NCI-H146 treated with DMSO at 0.1 percent for 48 hours (cell line): ENCODE data around the gene CTIF.

Experiments
- DNase-seq: peaks from one replicate; lab custom pipeline; 2025; ENCODE audit not compliant: unreplicated experiment; lab: John Stamatoyannopoulos, UW

The CTIF gene

DNA sequence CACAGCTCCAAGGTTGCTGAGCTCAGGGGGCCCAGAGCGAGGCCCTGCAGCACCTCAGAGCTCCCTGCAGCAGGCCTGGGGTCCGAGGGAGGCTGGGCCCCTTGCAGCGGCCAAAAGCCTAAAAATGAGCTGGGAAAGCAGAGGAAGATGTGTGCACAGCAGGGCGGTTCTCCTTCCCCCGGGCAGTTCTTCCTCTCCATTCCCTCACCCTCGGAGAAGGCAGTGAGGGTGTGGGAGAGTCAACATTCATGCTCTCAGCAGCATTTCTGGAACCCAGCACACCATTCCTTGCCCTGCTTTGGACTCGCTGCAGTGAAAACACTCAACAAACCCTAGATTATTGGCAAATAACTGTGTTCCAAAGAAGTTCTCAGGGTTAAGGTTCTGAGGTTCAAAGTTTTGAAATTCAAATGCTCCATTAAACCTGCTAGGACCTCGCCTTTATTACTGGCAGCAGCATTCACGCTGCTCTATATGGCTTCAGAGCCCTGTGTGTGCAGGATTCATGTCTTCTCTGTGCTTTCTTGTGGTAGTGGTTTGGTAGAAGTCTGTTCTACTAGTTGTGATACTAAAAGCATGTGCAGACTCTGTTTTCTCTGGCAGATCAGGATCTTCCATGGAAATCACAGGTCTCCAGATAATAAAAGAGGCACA lies 79.1 kb downstream of the CTIF start:
- no peak for DNase-seq

DNA sequence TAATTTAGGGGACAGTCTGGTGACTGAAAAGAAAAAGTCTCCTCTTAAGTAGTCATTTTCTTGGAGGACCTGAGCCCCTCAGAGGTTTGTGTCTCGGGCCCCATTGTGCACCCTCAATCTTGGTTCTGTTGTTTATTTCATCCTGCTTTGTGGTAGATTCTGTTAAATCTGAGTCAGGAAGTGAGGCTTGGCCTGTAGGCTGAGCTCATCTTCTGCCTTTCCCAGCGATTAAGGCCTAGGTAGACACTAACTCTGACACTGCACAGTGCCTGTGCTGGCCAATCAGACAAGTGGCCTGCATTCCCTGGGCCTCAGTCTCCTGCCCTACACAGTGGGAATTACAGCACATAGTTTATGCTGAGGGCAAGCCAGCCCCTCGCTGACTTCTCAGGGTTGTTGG lies 80.2 kb downstream of the CTIF start:
- no peak for DNase-seq

DNA sequence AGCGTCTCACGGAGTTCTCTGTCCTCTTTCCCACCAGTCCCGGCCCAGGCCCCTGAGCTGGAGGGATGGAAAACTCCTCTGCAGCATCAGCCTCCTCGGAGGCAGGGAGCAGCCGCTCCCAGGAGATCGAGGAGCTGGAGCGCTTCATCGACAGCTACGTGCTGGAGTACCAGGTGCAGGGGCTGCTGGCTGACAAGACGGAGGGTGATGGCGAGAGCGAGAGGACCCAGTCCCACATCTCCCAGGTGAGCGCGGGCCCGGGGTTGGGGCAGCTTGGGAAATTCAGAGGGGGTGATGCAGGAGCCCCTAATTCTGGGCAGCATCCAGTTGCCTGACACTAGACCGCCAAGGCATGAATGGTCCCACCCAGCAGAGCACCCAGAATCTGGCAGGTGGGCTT lies 80.7 kb downstream of the CTIF start:
- no peak for DNase-seq

DNA sequence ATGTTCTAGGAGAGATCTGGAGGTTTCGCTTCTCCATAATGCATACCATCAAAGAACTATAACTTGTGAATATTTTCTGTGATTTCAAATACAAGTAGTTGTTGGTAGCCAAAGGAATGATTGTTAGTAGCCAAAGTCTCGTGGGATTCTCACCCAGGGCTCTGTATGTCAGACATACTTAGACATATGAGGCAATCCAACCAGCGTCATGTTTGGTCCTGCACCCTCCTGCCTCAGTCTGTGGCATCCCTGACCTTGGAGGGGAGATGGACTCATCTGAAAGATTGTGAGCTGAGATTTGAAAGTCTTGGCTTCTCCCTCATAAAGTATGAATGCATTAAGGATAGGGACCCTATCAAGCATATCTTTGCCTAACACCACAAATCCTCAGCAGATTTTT lies 81.2 kb downstream of the CTIF start:
- no peak for DNase-seq

DNA sequence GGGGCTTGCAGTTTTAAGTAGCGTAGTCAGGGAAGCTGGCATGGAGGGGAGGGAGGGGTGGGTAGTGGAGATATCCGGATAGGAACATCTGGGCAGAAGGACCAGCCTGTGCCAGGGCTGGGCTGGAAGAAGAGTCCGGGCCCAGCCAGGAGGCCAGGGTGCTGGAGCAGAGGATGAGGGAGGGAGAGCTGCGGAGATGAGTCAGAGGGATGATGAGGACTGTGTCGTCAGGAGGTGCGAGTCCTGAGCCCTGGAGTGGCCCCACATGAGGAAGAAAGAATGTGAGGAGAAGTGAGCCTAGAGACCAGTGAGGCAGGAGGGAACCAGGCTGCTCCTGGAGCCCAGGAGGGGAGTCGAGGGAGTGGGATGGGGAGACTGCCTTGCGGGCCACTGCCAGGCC lies 82.4 kb downstream of the CTIF start:
- DNase-seq = no peak

DNA sequence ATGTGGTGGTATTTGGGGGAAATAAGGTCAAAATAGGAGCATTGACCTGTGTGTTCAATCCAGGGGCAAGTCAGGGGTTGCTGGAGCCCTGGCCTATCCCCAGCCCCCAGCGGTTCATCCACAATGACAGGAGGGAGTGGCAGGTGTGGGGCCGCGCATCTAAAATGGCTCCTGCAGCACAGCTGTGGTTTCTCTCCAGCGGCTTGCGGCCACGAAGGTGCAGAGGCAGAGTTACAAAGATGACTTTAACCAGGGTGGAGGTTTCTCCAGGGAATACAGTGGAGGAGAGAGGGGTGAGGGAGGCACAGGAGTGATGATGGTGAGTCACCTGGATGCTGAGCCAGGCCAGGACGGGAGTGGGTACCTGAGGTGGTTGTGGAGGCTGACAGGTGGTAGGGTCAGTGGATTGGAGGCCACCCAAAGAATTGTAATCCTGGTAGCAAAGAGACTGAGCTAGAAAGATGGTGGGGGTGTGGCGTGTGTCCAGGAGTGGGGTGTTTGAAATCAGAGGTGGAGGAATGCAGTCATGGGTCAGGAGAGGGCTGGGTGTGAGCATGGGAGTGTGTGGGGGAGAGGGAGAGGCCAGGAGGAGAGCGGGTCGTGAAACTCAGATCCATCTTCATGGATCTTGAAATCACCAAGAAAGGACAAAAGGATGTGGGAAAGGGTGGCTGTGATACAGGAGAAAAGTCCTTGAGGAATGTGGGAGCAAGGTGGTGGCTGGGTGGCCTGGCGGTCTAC lies 83.2 kb downstream of the CTIF start:
- no peak for DNase-seq

DNA sequence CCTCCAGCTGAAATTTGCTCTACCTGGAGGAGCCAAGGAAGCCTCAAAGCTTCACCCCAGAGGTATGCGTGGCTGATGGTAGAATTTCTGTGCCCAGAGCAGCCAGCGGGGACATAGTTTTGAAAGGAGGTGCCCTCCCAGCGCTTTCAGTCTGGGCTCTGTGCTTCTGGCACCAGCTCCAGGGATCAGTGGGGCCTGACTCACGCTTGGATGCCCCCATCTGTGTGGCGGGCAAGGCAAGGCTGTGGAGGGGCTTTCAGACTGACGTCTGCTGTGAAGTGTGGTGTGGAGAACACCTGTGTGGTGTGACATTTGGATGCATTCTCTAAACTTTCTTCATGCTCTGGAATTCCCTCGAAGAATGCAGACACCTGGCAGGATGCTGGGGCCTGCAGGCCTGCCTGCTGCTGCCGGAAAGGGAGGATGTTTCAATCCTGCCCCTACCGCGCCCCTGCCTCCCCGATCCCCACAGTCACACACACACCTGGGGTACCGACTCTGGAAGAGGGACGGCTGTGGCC lies 84.1 kb downstream of the CTIF start:
- no peak for DNase-seq

DNA sequence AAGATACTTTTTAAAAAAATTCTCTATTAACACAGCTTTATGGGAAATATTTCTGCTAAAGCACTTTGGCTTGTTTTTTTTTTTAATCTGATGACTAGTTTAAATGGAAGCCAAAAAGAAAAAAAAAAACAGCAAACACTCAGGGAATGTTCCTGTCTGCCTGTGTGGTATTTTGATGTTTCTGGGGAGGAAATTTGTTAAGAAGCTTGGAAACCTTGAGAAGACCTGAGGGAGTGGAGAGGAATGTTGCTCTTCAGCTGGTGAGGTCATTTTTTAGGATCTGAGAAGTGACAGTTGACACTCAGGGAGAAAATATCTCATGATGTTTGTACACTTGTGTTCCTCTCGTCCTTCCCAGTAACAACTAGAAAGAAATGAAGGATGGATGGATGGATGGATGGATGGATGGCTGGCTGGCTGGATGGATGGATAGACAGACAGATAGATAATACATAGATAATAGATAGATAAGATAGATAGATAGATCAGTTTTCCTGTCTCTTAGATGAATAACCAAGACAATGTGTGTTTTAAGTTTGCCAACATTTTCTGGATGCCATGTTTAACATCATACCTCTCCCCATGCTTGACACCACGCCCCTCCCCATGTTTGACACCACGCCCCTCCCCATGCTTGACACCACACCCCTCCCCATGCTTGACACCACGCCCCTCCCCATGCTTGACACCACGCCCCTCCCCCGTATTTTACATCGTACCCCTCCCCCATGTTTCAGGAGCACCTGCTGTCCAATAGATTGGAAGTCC lies 84.8 kb downstream of the CTIF start:
- DNase-seq = no peak

DNA sequence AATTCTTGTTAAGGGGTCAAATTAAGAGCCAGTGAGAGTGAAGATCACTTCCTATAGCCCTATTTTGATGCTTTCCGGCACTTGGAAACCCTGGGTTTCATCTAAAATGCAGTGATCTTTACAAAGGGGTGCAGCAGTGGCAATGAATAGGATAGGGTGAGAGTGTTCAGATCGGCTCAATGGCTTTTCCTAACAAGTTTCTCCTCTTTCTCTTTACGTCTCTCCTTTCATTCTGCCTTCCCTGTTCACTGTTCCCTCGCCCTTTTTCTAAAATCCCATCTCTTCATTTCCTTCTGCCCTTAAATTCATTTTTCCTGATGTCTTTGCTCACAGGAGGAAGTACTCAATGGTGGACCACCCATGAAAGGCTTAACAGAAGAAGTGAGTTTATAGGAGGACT lies 86.0 kb downstream of the CTIF start:
- DNase-seq = no peak

DNA sequence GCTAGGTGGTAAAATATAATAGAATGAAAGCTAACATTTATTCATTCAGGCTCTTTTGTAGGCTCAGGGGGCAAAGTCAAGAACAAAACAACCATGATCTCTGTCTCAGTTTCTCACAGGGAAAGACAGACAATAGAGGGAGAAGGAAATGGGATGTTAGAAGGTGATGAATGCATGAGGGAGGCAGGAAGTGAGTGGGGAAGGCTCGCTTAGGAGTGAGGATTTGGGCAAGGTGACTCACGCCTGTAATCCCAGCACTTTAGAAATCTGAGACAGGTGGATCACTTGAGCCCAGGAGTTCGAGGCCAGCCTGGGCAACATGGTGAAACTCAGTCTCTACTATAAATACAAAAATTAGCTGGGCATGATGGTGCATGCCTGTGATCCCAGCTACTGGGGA lies 88.4 kb downstream of the CTIF start:
- DNase-seq = no peak

DNA sequence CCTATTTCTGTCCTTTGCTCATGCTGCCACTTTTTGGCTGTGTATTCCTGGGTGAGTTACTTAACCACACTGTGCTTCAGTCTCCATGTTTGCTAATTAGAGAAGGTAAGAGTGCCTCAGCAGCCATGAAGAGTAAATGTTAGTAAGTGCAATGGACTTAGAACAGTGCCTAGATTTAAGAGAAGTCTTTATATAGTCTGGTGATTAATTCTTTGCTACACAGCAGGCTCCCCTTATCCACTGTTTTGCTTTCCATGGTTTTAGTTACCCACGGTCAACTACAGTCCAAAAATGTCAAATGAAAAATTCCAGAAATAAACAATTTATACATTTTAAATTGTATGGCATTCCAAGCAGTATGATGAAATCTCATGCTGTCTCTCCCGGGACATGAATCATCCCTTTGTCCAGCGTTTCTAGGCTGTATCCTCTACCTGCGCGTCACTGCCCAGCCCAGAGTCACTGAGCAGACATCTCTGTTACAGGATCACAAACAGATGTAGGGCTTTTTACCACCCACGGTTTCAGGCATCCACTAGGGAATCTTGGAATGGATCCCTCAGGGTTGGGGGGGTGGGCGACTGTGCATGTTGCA lies 91.0 kb downstream of the CTIF start:
- no peak for DNase-seq

DNA sequence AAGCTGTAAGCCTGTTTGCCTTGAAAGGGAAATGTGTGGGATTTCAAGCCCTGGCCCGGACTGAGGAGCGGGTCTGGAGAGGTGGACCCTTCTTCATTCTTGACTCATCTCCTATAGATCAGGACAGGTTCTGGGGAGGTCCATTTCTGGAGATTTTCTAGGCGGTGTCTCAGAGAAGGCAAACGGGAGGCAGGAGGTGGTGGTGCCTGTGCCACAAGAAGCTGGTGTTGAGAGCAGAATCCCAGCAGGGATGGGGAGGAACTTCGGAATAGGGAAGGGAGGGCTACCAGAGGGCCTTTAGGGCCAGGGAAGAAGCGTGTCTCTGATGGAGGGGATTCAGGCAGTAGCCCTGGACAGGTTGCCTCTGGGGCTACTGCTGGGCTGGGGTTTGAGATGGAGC lies 93.0 kb downstream of the CTIF start:
- no peak for DNase-seq

DNA sequence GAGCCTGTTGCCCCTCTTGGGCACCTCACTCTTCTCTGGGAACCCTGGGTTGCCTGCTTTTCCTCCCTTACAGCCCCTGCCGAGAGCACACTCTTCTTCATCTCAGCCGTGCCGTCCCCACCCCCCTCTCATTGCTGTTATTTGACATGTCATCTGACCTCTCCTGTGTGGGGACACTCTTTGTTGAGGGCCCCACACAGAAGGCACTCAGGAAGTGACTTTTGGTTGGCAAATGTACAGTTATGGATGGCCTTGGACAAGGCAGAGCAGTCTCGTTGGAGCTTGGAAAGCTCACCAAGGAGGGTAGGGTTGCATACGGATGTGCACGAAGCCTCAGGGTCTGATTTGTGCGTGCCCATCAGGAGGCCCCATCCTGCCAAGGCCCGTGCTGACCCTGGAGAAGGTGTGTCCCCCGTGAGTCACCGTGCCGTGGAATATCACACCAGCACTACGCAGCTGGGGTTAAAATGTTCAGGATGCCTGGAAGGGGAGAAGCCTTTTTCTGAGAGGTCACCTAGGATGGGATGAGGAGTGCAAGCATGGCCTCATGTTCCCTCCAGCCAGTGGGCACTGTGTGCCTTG lies 93.9 kb downstream of the CTIF start:
- DNase-seq = no peak

DNA sequence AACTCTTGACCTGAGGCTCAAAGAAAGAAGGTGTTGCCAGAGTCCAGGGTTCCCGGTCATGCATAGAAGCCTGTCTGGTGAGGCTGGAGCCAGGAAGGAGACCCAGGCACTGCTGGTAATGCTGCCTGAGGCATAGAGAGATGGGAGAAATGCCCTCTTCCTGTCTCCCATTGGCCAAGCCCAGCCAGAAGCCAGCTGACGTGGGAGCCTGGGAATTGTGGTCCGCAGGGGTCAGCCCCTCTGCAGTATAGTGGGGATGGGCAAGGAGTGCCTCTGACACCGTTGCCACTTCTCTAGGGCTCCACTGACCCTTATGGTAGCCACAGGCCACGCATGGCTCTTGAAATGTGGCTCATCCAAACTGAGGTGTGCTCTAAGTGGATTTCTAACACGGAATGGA lies 95.7 kb downstream of the CTIF start:
- DNase-seq = no peak

DNA sequence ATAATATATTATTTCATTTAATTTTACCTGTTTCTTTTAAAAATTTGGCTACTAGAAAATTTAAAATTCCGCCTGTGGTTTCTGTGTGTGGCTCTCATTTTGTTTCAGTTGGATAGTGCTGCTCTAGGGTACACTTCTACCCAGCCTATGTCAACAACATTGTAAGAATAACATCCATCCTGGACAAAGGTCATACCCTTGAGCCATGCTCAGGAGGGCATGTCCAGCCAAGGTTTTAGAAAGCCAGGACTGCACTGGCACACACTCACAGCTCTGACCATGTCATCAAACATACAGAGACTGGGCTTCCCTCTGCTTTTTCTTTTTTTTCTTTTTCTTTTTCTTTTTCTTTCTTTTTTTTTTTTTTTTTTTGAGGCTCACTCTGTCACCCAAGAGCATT lies 96.1 kb downstream of the CTIF start:
- DNase-seq = no peak

DNA sequence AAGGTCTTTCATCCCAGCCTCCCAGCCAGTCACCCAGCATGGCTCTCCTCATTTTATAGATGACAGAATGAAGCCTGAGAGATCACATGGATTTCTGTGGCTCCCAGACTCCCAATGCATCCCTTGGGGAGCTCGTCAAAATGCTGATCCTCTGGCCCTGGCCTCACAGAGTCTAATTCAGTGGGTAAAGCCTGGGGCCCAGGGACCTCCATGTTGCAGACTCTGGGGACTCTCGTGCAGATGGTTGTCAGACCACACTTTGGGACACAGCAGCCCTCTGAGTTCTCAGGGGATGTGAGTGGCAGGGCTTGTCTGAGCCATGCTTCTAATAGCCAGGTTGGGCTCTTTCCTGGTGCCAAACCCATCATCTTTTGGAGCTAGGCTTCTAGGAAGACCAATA lies 97.0 kb downstream of the CTIF start:
- DNase-seq = no peak

DNA sequence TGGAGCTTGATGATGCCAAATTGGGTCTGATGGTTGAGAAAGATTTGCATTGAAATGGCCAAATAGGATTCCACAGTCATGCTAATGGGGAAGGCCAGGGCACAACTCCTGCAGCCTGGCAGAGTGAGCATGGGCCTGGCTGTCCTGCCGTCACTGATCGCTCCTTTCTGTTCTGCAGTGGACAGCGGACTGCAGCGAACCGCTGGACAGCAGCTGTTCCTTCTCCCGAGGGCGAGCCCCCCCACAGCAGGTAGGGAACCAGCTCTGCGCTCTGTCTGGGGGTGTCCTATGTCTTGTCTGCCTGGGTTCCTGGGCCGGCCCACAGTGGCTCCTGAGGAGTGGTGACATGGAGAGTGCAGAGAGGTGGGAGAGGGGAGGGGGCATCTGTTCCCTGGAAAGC lies 97.6 kb downstream of the CTIF start:
- DNase-seq = no peak

DNA sequence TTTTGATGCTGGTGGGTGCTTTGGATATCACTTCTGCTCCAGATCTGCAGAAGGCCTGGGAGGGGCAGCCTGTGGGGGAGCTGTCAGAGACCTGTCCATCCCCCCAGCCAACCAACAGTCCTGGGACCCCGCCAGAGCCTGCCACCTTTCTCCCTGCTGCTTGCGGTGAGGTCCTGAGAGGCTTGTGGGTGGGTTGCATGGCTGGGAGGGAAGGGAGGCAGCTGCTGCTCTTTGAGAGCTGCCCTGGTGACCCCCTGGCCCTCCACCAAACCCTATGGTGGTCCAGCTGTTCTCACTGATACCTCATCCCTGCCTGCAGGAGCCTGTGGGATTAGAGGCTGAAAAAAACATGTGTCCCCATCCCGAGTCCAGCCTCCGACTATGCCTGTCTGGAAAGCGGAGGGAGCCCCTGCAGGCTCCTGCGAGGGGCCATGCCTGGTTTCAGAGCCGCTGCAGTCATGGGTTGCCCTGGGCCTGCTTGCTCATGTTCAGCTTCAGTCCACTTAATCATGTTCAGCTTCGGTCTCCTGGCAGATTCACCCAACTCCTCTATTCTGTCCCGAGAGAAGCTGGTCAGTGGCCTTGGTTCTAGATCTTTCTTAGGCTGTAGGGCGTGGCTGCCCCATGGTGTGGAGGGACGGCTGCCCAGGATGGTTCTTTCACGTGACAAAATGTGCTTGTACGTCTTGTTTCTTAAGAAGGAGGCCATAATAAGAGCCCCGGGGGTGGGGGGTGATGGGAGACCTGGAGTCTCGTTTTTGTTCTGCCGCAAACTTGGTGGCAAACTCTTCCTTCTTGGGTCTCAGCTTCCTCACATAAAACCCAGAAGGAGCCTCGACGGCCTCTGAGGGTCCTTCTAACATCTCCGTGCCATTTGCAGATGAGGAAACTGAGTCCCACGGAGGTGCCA lies 98.5 kb downstream of the CTIF start:
- DNase-seq = no peak

DNA sequence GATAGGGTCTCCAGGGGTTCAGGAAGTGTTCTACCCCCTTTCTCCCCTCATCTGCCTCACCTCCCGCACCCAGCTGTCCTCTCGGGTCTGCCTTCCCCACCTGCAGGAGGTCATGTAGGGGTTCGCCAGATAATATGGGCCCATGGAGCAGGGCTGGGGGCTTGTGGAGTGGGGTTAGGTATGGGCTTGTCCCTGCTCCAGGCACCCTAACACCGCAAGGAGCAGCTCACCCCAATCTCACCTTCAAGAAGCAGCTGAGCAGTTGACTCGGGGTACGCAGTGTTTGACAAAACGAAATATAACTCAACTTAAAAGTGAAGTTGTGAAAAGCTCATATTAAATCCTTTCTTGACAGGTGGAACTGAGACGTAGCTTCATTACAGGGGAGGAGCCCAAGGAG lies 99.6 kb downstream of the CTIF start:
- DNase-seq = no peak
